Measurements from ENCODE around the gene FOXN3. TPM values are rescaled to one million over a fixed set of nuclear protein-coding genes. Genes with fewer than 3 reads are reported as not detected.

Gene FOXN3
- total RNA-seq, 1 experiment from 2014 or later = 125 TPM

GRCh38 chr14:89350152-89350551 is 66.9 kb downstream of the FOXN3 start:
- H3K23me2 ChIP-seq (ENCODE audit: insufficient read length, low read depth, low read length, poor library complexity, severe bottlenecking) = no peaks in the 10 kb centered on the region
- no peak overlapping the region for H4K8ac ChIP-seq (replicated peaks; ENCODE audit: insufficient read length, low read depth, low read length)
- Mint-ChIP-seq H3K9me3 (no peaks in the 10 kb centered on the region), H3K4me3 (peak overlapping the region in 1 of 2 experiments; percentile 10; a peak in 2 of 5 replicates), H3K4me1 (peaks cover 57 to 58% of the 10 kb centered on the region in 2 experiments), H3K36me3 (ENCODE audit: insufficient read depth in 1 of 3, low read depth in 3 of 3) (peaks cover 41 to 52% (median 42%) of the 10 kb centered on the region in 3 experiments), H3K27me3 (ENCODE audit: low read depth) (no peaks in the 10 kb centered on the region), H3K27ac (peak overlapping the region; percentile 0 to 79 (median 46); a peak in 6 of 7 replicates)
- no CpG with 5 or more reads among the region's 8 CpGs for WGBS (ENCODE audit: extremely low coverage, insufficient read length, low lambda C conversion rate)
- H3K4me2 ChIP-seq (ENCODE audit: insufficient read depth, insufficient read length, low read length) = no peak overlapping the region
- H2BK5ac ChIP-seq (ENCODE audit: insufficient read length, low read length) = no peak overlapping the region
- peak overlapping the region; percentile 93 for H3K27ac ChIP-seq (ENCODE audit: insufficient read length, low read depth, low read length)
- H3K9ac ChIP-seq (ENCODE audit: extremely low read depth, insufficient read length, low read length) = no peak overlapping the region
- peaks cover 38% of the 10 kb centered on the region for H3K4me1 ChIP-seq (ENCODE audit: insufficient read depth, low read length)
- no peak overlapping the region for H2AFZ ChIP-seq (ENCODE audit: low read length)
- TF ChIP-seq CTCF (conservative IDR thresholded peaks at IDR 0.05) = no peak
- peak overlapping the region; percentile 89 for H4K91ac ChIP-seq (ENCODE audit: insufficient read length, low read depth, low read length)
- peak overlapping the region; percentile 82 for H3K18ac ChIP-seq (ENCODE audit: insufficient read length, low read depth, low read length)
- peak overlapping the region; percentile 80 for H2BK120ac ChIP-seq (ENCODE audit: low read depth, low read length, poor library complexity, severe bottlenecking)
- H3K9me3 ChIP-seq (ENCODE audit: control insufficient read depth, low read depth, low read length) = no peaks in the 10 kb centered on the region
- H2BK15ac ChIP-seq (ENCODE audit: low read depth, low read length) = no peak overlapping the region
- no peak overlapping the region for H3K23ac ChIP-seq (ENCODE audit: insufficient read length, low read depth, low read length)
- peaks cover 13% of the 10 kb centered on the region; the same call in 1 of the 2 replicates for H3K79me2 ChIP-seq (ENCODE audit: insufficient read depth, low read length)
- no peak overlapping the region for H2AK5ac ChIP-seq (ENCODE audit: insufficient read length, low read length)
- H3T11ph ChIP-seq (ENCODE audit: low read length) = peak overlapping the region; percentile 68
- H3K4ac ChIP-seq (ENCODE audit: low read depth, low read length) = no peak overlapping the region; the same call in 1 of the 2 replicates
- no peak overlapping the region for H2BK12ac ChIP-seq (ENCODE audit: insufficient read length, low read depth, low read length)
- 0 out of 2 replicates have a peak overlapping the region, but pooled peaks have one; percentile 47 for H3K14ac ChIP-seq (ENCODE audit: insufficient read depth, low read length)
- H3K27me3 ChIP-seq (ENCODE audit: insufficient read depth, low read length) = no peaks in the 10 kb centered on the region
- no peak for DNase-seq
- H2BK20ac ChIP-seq (ENCODE audit: low read depth, low read length, poor library complexity, severe bottlenecking) = peak overlapping the region; percentile 84
- no peak overlapping the region for H4K5ac ChIP-seq (ENCODE audit: insufficient read length, low read depth, low read length)
- H3K79me1 ChIP-seq (ENCODE audit: insufficient read depth, low read depth, low read length, poor library complexity, severe bottlenecking) = peaks cover 4% of the 10 kb centered on the region
- H4K20me1 ChIP-seq (ENCODE audit: control insufficient read depth, insufficient read depth, insufficient read length) = no peaks in the 10 kb centered on the region
- no peak overlapping the region for H3K56ac ChIP-seq (ENCODE audit: insufficient read length, low read depth, low read length)
